IMR-90 (cell line): ENCODE results near the gene KRT78. TPM values are rescaled to one million over a fixed set of nuclear protein-coding genes. Genes with fewer than 3 reads are reported as not detected.
A peak's percentile ranks its signal among the peaks of the same experiment; 100 is the strongest.

Experiments used
- ATAC-seq: fragments of 200-7000 bp; cut with Tn5 transposase; 2 replicates; pipeline ENCODE4 v1.9.1; 2020; ENCODE audit warnings: low read depth, mild to moderate bottlenecking, moderate library complexity
- BruUV-seq: library from RNA; stranded (reverse); fragments of 400-500 nt; replicated peaks from 2 replicates; lab custom pipeline; 2021; lab: Mats Ljungman, UMichigan
- CTCF ChIA-PET: fragments of 300-600 bp; formaldehyde crosslinking; extraction: SDS; loops from one replicate; lab custom pipeline; 2021; ENCODE audit warnings: antibody characterized with exemption; lab: Yijun Ruan, JAX
- POLR2A ChIA-PET: fragments of 300-600 bp; sonication (Branson Sonifier 250); formaldehyde crosslinking; loops from one replicate; lab custom pipeline; 2022; ENCODE audit warnings: antibody characterized with exemption; ENCODE audit not compliant: unreplicated experiment; lab: Charles Lee
- DNase-seq: peaks from one replicate; pipeline ENCODE4 v3.0.0; 2013
- H2AFZ ChIP-seq: replicated peaks from 2 replicates; pipeline ENCODE3; 2013; ENCODE audit warnings: low read length, mild to moderate bottlenecking; ENCODE audit not compliant: poor library complexity
- H2AK5ac ChIP-seq: 2 replicates; pipeline ENCODE4 v1.6.1; 2013; ENCODE audit warnings: low read depth, low read length, inconsistent platforms
- H2AK9ac ChIP-seq: replicated peaks from 2 replicates; pipeline ENCODE3; 2013; ENCODE audit warnings: mild to moderate bottlenecking, low read depth, low read length, moderate library complexity; ENCODE audit not compliant: poor library complexity
- H2BK120ac ChIP-seq: 2 replicates; pipeline ENCODE4 v1.6.1; 2013; ENCODE audit warnings: low read depth, low read length, inconsistent platforms
- H2BK15ac ChIP-seq: 3 replicates; pipeline ENCODE4 v1.6.1; 2013; ENCODE audit warnings: low read depth, low read length, inconsistent platforms
- H2BK20ac ChIP-seq: 2 replicates; pipeline ENCODE4 v1.6.1; 2013; ENCODE audit warnings: low read depth, mild to moderate bottlenecking, inconsistent platforms, low read length, moderate library complexity
- H2BK5ac ChIP-seq: 2 replicates; pipeline ENCODE4 v1.6.1; 2013; ENCODE audit warnings: mild to moderate bottlenecking, low read depth, low read length, inconsistent platforms; ENCODE audit not compliant: poor library complexity, severe bottlenecking
- H3K14ac ChIP-seq: replicated peaks from 2 replicates; pipeline ENCODE4 v1.6.1; 2013; ENCODE audit warnings: low read depth, low read length, inconsistent platforms
- H3K18ac ChIP-seq: 2 replicates; pipeline ENCODE4 v1.6.1; 2013; ENCODE audit warnings: low read depth, low read length, control low read depth
- H3K23ac ChIP-seq: 2 replicates; pipeline ENCODE4 v1.6.1; 2013; ENCODE audit warnings: low read depth, low read length, inconsistent platforms
- H3K27ac ChIP-seq: 2 replicates; pipeline ENCODE4 v1.5.1; 2013; ENCODE audit warnings: mild to moderate bottlenecking, control low read depth, low read length; ENCODE audit not compliant: insufficient read depth
- H3K27me3 ChIP-seq: 2 replicates; pipeline ENCODE4 v1.6.1; 2013; ENCODE audit warnings: low read length; ENCODE audit not compliant: control insufficient read depth, insufficient read depth
- H3K36me3 ChIP-seq: 2 replicates; pipeline ENCODE4 v1.6.1; 2013; ENCODE audit warnings: low read length, mixed read lengths; ENCODE audit not compliant: control insufficient read depth, insufficient read depth
- H3K4ac ChIP-seq: 2 replicates; pipeline ENCODE4 v1.6.1; 2013; ENCODE audit warnings: low read depth, low read length, inconsistent platforms
- H3K4me1 ChIP-seq: 2 replicates; pipeline ENCODE4 v1.6.1; 2013; ENCODE audit warnings: low read length, mixed read lengths; ENCODE audit not compliant: control insufficient read depth, insufficient read depth
- H3K4me2 ChIP-seq: 2 replicates; pipeline ENCODE4 v1.6.1; 2013; ENCODE audit warnings: low read depth, mild to moderate bottlenecking, control low read depth, low read length, moderate library complexity
- H3K4me3 ChIP-seq: 2 replicates; pipeline ENCODE4 v1.5.1; 2013; ENCODE audit warnings: low read depth, mild to moderate bottlenecking, control low read depth, low read length, moderate library complexity; ENCODE audit not compliant: insufficient read depth
- H3K56ac ChIP-seq: 2 replicates; pipeline ENCODE4 v1.6.1; 2013; ENCODE audit warnings: low read length, inconsistent platforms; ENCODE audit not compliant: insufficient read depth; ENCODE audit errors: extremely low read depth
- H3K79me1 ChIP-seq, 2 experiments: 2 replicates each; pipeline ENCODE4 v1.6.1; 2013; ENCODE audit warnings: low read length in 2 of 2, inconsistent platforms in 1 of 2, low read depth in 1 of 2
- H3K9ac ChIP-seq: 2 replicates; pipeline ENCODE4 v1.6.1; 2013; ENCODE audit warnings: low read depth, low read length, control low read depth
- H3K9me1 ChIP-seq: 2 replicates; pipeline ENCODE4 v1.6.1; 2013; ENCODE audit warnings: low read length, inconsistent platforms; ENCODE audit not compliant: insufficient read depth
- H3K9me3 ChIP-seq: 2 replicates; pipeline ENCODE4 v1.6.1; 2013; ENCODE audit warnings: low read length; ENCODE audit not compliant: control insufficient read depth, insufficient read depth
- H4K20me1 ChIP-seq: 2 replicates; pipeline ENCODE4 v1.6.1; 2013; ENCODE audit warnings: low read length, inconsistent platforms; ENCODE audit not compliant: insufficient read depth
- H4K5ac ChIP-seq: 2 replicates; pipeline ENCODE4 v1.6.1; 2013; ENCODE audit warnings: mild to moderate bottlenecking, low read depth, low read length, control low read depth
- H4K8ac ChIP-seq, 2 experiments: 2 replicates each; pipeline ENCODE4 v1.6.1; 2013; ENCODE audit warnings: low read depth in 2 of 2, low read length in 2 of 2, control low read depth in 1 of 2, inconsistent platforms in 1 of 2
- H4K91ac ChIP-seq: 2 replicates; pipeline ENCODE4 v1.6.1; 2013; ENCODE audit warnings: low read depth, low read length, inconsistent platforms; ENCODE audit not compliant: insufficient read depth
- BHLHE40 ChIP-seq: fragments of 150-350 bp; IDR thresholded peaks from 2 replicates; pipeline ENCODE4 v1.6.1; 2016; ENCODE audit warnings: mild to moderate bottlenecking, low read depth, low read length
- CEBPB ChIP-seq: IDR thresholded peaks from 2 replicates; pipeline ENCODE4 v1.6.1; 2012; ENCODE audit warnings: low read depth, low read length, improper control_type of control experiment
- CHD1 ChIP-seq: IDR thresholded peaks from 2 replicates; pipeline ENCODE4 v1.6.1; 2012; ENCODE audit warnings: low read depth, low read length, improper control_type of control experiment
- MAFK ChIP-seq: IDR thresholded peaks from 2 replicates; pipeline ENCODE4 v1.6.1; 2012; ENCODE audit warnings: low read depth, low read length, improper control_type of control experiment
- MAZ ChIP-seq: IDR thresholded peaks from 2 replicates; pipeline ENCODE4 v1.6.1; 2012; ENCODE audit warnings: low read depth, mild to moderate bottlenecking, low read length, improper control_type of control experiment, moderate library complexity, borderline replicate concordance
- NFE2L2 ChIP-seq: fragments of 150-350 bp; IDR thresholded peaks from 2 replicates; pipeline ENCODE4 v1.6.1; 2016; ENCODE audit warnings: low read depth, mild to moderate bottlenecking, low read length
- RCOR1 ChIP-seq: IDR thresholded peaks from 2 replicates; pipeline ENCODE4 v1.6.1; 2012; ENCODE audit warnings: mild to moderate bottlenecking, low read length, improper control_type of control experiment; ENCODE audit not compliant: insufficient replicate concordance
- RFX5 ChIP-seq: IDR thresholded peaks from 2 replicates; pipeline ENCODE4 v1.8.0; 2012; ENCODE audit warnings: low read depth, mild to moderate bottlenecking, low read length, moderate library complexity
- SMC3 ChIP-seq: fragments of 150-350 bp; IDR thresholded peaks from 2 replicates; pipeline ENCODE4 v1.6.1; 2016; ENCODE audit warnings: low read depth, mild to moderate bottlenecking, antibody characterized with exemption, low read length, moderate library complexity
- WGBS, 2 experiments: methylation state at CpG; one replicate each; pipeline versions ENCODE4 v1.1.5 to v1.1.7; 2013; ENCODE audit warnings: missing lambda C conversion rate in 2 of 2; ENCODE audit not compliant: insufficient read length in 1 of 2; ENCODE audit errors: extremely low coverage in 2 of 2; 5-methylcytosine and 5-hydroxymethylcytosine counted together
- dilution Hi-C: fragments of 300-500 bp; cut with HindIII; formaldehyde crosslinking; loops from one replicate; pipeline ENCODE4 v1.14.3; 2018; ENCODE audit warnings: low sequenced_read_pairs; ENCODE audit not compliant: unreplicated experiment
- in situ Hi-C: fragments of 300-500 bp; cut with MboI; formaldehyde crosslinking; loops from 3 replicates; pipeline ENCODE4 v1.14.3; 2019; ENCODE audit warnings: low sequenced_read_pairs, inconsistent platforms, mixed read lengths
- intact Hi-C: fragments of 100-400 bp; cut with micrococcal nuclease; formaldehyde crosslinking; loops from 2 replicates; pipeline ENCODE4 v1.10.0; 2022
- polyA plus RNA-seq, 3 experiments: library from polyadenylated mRNA; depleted of rRNA; stranded (reverse); fragments of >200 nt; gene quantifications; 2 replicates each; pipeline ENCODE4 v1.2.3, GENCODE V29; 2012; ENCODE audit warnings: low replicate concordance in 1 of 3
- total RNA-seq: library from RNA; depleted of rRNA; stranded (reverse); fragments of >200 nt; gene quantifications from 2 replicates; pipeline ENCODE4 v1.2.3, GENCODE V29; 2012
- TF ChIP-seq, protein P1 (sequence below): conservative IDR thresholded peaks from 2 replicates; pipeline ENCODE4 v1.5.1; 2012; ENCODE audit warnings: mild to moderate bottlenecking, low read depth, low read length, improper control_type of control experiment

The KRT78 gene
- total and polyA plus RNA-seq, 2 of the 4 experiments (the other 2 are of a cell fraction): not detected

DNA sequence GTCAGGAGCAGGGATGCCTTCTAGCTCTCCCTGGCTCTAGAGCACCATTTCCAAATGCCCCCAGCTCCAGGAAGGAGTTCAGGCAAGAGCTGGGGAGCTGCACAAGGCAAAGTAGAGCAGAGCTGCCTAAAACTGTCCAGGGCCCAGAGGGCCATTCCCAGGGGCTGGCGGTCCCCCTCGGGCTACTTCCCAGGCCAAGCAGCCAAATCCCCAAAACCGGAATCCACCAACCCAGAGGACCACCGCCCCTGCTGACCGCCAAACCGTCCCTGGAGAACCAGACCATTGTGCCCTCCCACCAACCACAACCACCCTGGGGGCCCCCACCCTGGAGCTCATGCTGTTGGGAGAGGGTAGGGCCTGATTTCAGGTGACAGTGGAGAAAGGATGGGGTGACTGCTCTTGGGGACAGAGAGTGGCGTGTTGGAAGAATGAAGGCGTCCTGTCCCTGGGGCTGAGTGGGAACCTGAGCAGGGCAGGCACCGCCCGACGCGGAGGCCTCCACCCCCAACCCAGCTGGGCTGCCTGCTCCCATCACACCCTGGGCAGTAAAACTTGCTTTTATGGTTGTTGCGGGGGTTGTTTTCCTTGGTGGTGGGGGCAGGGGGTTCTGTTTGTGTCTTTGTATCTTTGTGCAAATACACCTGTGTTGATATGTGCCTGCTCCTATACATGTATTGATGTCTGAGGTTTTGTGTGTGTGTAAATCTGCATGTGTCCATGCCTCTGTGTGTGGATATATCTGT lies 24.0 kb upstream of the KRT78 start:
- no peak overlapping the region for H3K56ac ChIP-seq
- no peak overlapping the region for H3K9ac ChIP-seq
- ChIA-PET POLR2A (no interaction called here), CTCF (interaction anchor here (0.6 to 1.5 kb wide), 3 partner anchors 12 to 750 kb away, joined by 3 to 7 read pairs (median 5); no protein-coding TSS in a partner anchor)
- H4K5ac ChIP-seq: no peak overlapping the region
- no CpG with 5 or more reads among the region's 13 CpGs for WGBS, 2 experiments
- H4K20me1 ChIP-seq: no peaks in the 10 kb centered on the region
- BruUV-seq: no TSS peak
- peaks cover 23% of the 10 kb centered on the region for H3K9me1 ChIP-seq
- H2AK9ac ChIP-seq: peak overlapping the region; percentile 8
- DNase-seq (no peak), ATAC-seq (no peak)
- H2BK15ac ChIP-seq: 0 out of 3 replicates have a peak overlapping the region, but pooled peaks have one; percentile 76
- no peaks in the 10 kb centered on the region for H3K36me3 ChIP-seq
- peak overlapping the region; percentile 96 for H2BK120ac ChIP-seq
- peak overlapping the region; percentile 89 for H2AK5ac ChIP-seq
- no peaks in the 10 kb centered on the region for H3K9me3 ChIP-seq
- no peak overlapping the region for H2AFZ ChIP-seq
- H3K4ac ChIP-seq: peak overlapping the region; percentile 65
- peak overlapping the region; percentile 83 for H4K91ac ChIP-seq
- no peak overlapping the region for H2BK5ac ChIP-seq
- no peaks in the 10 kb centered on the region for H3K27me3 ChIP-seq
- H3K4me2 ChIP-seq: no peak overlapping the region
- H3K4me3 ChIP-seq: no peak overlapping the region
- H3K18ac ChIP-seq: no peak overlapping the region
- no peaks in the 10 kb centered on the region for H3K79me1 ChIP-seq
- no peak for TF ChIP-seq NFE2L2
- TF ChIP-seq SMC3: no peak
- no peak for TF ChIP-seq RCOR1
- no peak for TF ChIP-seq BHLHE40
- TF ChIP-seq, protein P1, sequence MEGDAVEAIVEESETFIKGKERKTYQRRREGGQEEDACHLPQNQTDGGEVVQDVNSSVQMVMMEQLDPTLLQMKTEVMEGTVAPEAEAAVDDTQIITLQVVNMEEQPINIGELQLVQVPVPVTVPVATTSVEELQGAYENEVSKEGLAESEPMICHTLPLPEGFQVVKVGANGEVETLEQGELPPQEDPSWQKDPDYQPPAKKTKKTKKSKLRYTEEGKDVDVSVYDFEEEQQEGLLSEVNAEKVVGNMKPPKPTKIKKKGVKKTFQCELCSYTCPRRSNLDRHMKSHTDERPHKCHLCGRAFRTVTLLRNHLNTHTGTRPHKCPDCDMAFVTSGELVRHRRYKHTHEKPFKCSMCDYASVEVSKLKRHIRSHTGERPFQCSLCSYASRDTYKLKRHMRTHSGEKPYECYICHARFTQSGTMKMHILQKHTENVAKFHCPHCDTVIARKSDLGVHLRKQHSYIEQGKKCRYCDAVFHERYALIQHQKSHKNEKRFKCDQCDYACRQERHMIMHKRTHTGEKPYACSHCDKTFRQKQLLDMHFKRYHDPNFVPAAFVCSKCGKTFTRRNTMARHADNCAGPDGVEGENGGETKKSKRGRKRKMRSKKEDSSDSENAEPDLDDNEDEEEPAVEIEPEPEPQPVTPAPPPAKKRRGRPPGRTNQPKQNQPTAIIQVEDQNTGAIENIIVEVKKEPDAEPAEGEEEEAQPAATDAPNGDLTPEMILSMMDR: no peak
- no peak for TF ChIP-seq CHD1
- no peak for TF ChIP-seq MAFK
- no peak for TF ChIP-seq CEBPB
- no peak for TF ChIP-seq MAZ
- TF ChIP-seq RFX5: no peak
- H3K27ac ChIP-seq: no peak overlapping the region
- no peak overlapping the region for H3K14ac ChIP-seq
- intact Hi-C loops: loop anchor here (5.0 to 10.0 kb wide), 3 partner anchors 481 to 658 kb away; no protein-coding TSS in a partner anchor
- peaks cover 26% of the 10 kb centered on the region for H3K4me1 ChIP-seq
- no peak overlapping the region; the same call in 1 of the 2 replicates for H2BK20ac ChIP-seq
- no peak overlapping the region; a peak in 1 of 4 replicates for H4K8ac ChIP-seq
- H3K23ac ChIP-seq: no peak overlapping the region
- in situ Hi-C loops: no loop called here
- dilution Hi-C loops: no loop called here
